H9 (cell line): Measurements from ENCODE around the gene RAB31. TPM values are rescaled to one million over a fixed set of nuclear protein-coding genes. Genes with fewer than 3 reads are reported as not detected.

Experiments
- DNase-seq: peaks from one replicate; pipeline ENCODE4 v3.0.0-alpha.2; 2017
- H2AFZ ChIP-seq: one replicate; pipeline ENCODE4 v1.6.1; 2013; ENCODE audit warnings: mild to moderate bottlenecking, low read length, control low read depth, moderate library complexity
- H2AK5ac ChIP-seq: 2 replicates; pipeline ENCODE4 v1.6.1; 2013; ENCODE audit warnings: low read length, control low read depth, mixed read lengths; ENCODE audit not compliant: insufficient read length
- H2BK120ac ChIP-seq: one replicate; pipeline ENCODE4 v1.6.1; 2013; ENCODE audit warnings: low read depth, mild to moderate bottlenecking, low read length, control low read depth, inconsistent platforms; ENCODE audit not compliant: poor library complexity, severe bottlenecking
- H2BK12ac ChIP-seq: 2 replicates; pipeline ENCODE4 v1.6.1; 2013; ENCODE audit warnings: low read length, control low read depth, mixed read lengths, low read depth; ENCODE audit not compliant: insufficient read length
- H2BK15ac ChIP-seq: 2 replicates; pipeline ENCODE4 v1.6.1; 2013; ENCODE audit warnings: low read depth, low read length, control low read depth
- H2BK20ac ChIP-seq: one replicate; pipeline ENCODE4 v1.6.1; 2013; ENCODE audit warnings: low read depth, mild to moderate bottlenecking, low read length, control low read depth, inconsistent platforms; ENCODE audit not compliant: poor library complexity, severe bottlenecking
- H2BK5ac ChIP-seq: 2 replicates; pipeline ENCODE4 v1.6.1; 2013; ENCODE audit warnings: low read length, control low read depth, mixed read lengths; ENCODE audit not compliant: insufficient read length
- H3K14ac ChIP-seq: 2 replicates; pipeline ENCODE4 v1.6.1; 2013; ENCODE audit warnings: low read length, control low read depth; ENCODE audit not compliant: insufficient read depth
- H3K18ac ChIP-seq: 2 replicates; pipeline ENCODE4 v1.6.1; 2013; ENCODE audit warnings: low read depth, mild to moderate bottlenecking, mixed read lengths, low read length, control low read depth; ENCODE audit not compliant: insufficient read length
- H3K23ac ChIP-seq: 2 replicates; pipeline ENCODE4 v1.6.1; 2013; ENCODE audit warnings: low read length, control low read depth, mixed read lengths, low read depth; ENCODE audit not compliant: insufficient read length
- H3K23me2 ChIP-seq: 2 replicates; pipeline ENCODE4 v1.6.1; 2013; ENCODE audit warnings: low read depth, mild to moderate bottlenecking, mixed read lengths, low read length, control low read depth; ENCODE audit not compliant: insufficient read length, poor library complexity, severe bottlenecking
- H3K27ac ChIP-seq: 2 replicates; pipeline ENCODE4 v1.5.1; 2013; ENCODE audit warnings: low read length, control low read depth, mixed read lengths, low read depth; ENCODE audit not compliant: insufficient read length
- H3K27me3 ChIP-seq: 2 replicates; pipeline ENCODE4 v1.6.1; 2013; ENCODE audit warnings: low read length, control low read depth, inconsistent platforms; ENCODE audit not compliant: insufficient read depth
- H3K4ac ChIP-seq: 2 replicates; pipeline ENCODE4 v1.6.1; 2013; ENCODE audit warnings: low read depth, mild to moderate bottlenecking, control low read depth, inconsistent platforms, low read length, moderate library complexity
- H3K4me1 ChIP-seq: 2 replicates; pipeline ENCODE4 v1.6.1; 2013; ENCODE audit warnings: low read length, control low read depth, inconsistent platforms; ENCODE audit not compliant: insufficient read depth
- H3K4me2 ChIP-seq: 2 replicates; pipeline ENCODE4 v1.6.1; 2013; ENCODE audit warnings: low read length, control low read depth, mixed read lengths; ENCODE audit not compliant: insufficient read length, insufficient read depth
- H3K56ac ChIP-seq: 2 replicates; pipeline ENCODE4 v1.6.1; 2013; ENCODE audit warnings: low read depth, mild to moderate bottlenecking, mixed read lengths, low read length, control low read depth; ENCODE audit not compliant: insufficient read length
- H3K79me1 ChIP-seq: 2 replicates; pipeline ENCODE4 v1.6.1; 2013; ENCODE audit warnings: low read depth, mild to moderate bottlenecking, moderate library complexity, low read length, control low read depth, inconsistent platforms; ENCODE audit not compliant: insufficient read depth, poor library complexity, severe bottlenecking
- H3K79me2 ChIP-seq: 2 replicates; pipeline ENCODE4 v1.6.1; 2013; ENCODE audit warnings: low read length, control low read depth, inconsistent platforms; ENCODE audit not compliant: insufficient read depth
- H3K9ac ChIP-seq: 2 replicates; pipeline ENCODE4 v1.6.1; 2013; ENCODE audit warnings: low read length, control low read depth, mixed read lengths; ENCODE audit not compliant: insufficient read length; ENCODE audit errors: extremely low read depth
- H3K9me3 ChIP-seq: one replicate; pipeline ENCODE4 v1.6.1; 2013; ENCODE audit warnings: low read depth, low read length, inconsistent platforms; ENCODE audit not compliant: control insufficient read depth
- H3T11ph ChIP-seq: one replicate; pipeline ENCODE4 v1.6.1; 2013; ENCODE audit warnings: mild to moderate bottlenecking, low read length, control low read depth, inconsistent platforms
- H4K20me1 ChIP-seq: one replicate; pipeline ENCODE4 v1.6.1; 2013; ENCODE audit not compliant: control insufficient read depth, insufficient read length, insufficient read depth
- H4K5ac ChIP-seq: 2 replicates; pipeline ENCODE4 v1.6.1; 2013; ENCODE audit warnings: low read depth, mild to moderate bottlenecking, mixed read lengths, low read length, control low read depth; ENCODE audit not compliant: insufficient read length
- H4K8ac ChIP-seq: replicated peaks from 2 replicates; pipeline ENCODE4 v1.6.1; 2013; ENCODE audit warnings: low read length, control low read depth, mixed read lengths, low read depth; ENCODE audit not compliant: insufficient read length
- H4K91ac ChIP-seq: 2 replicates; pipeline ENCODE4 v1.6.1; 2013; ENCODE audit warnings: low read depth, mild to moderate bottlenecking, moderate library complexity, mixed read lengths, low read length, control low read depth; ENCODE audit not compliant: insufficient read length
- H3K27ac Mint-ChIP-seq, 3 experiments: 2 replicates in 2 of 3; 3 replicates in 1 of 3; pipeline ENCODE4 v1.8.0; 2020 to 2021; ENCODE audit warnings: mixed read lengths in 3 of 3, mild to moderate bottlenecking in 1 of 3, moderate library complexity in 1 of 3
- H3K27me3 Mint-ChIP-seq: 2 replicates; pipeline ENCODE4 v1.8.0; 2021; ENCODE audit warnings: low read depth, mild to moderate bottlenecking, moderate library complexity, mixed read lengths
- H3K36me3 Mint-ChIP-seq, 3 experiments: 2 replicates in 2 of 3; 3 replicates in 1 of 3; pipeline ENCODE4 v1.8.0; 2020 to 2021; ENCODE audit warnings: low read depth in 3 of 3, mixed read lengths in 3 of 3; ENCODE audit not compliant: insufficient read depth in 1 of 3
- H3K4me1 Mint-ChIP-seq, 2 experiments: 2 replicates each; pipeline ENCODE4 v1.8.0; 2020; ENCODE audit warnings: mixed read lengths in 2 of 2
- H3K4me3 Mint-ChIP-seq, 2 experiments: 2 replicates in 1 of 2; 3 replicates in 1 of 2; pipeline ENCODE4 v1.8.0; 2020 to 2021; ENCODE audit warnings: mild to moderate bottlenecking in 2 of 2, mixed read lengths in 2 of 2, moderate library complexity in 1 of 2
- H3K9me3 Mint-ChIP-seq, 2 experiments: 2 replicates in 1 of 2; 3 replicates in 1 of 2; pipeline ENCODE4 v1.8.0; 2020; ENCODE audit warnings: mild to moderate bottlenecking in 2 of 2, mixed read lengths in 2 of 2, moderate library complexity in 1 of 2
- CTCF ChIP-seq: fragments of 200-600 bp; sonication (generic); conservative IDR thresholded peaks from 3 replicates; pipeline ENCODE4 v1.8.0; 2021; ENCODE audit warnings: antibody characterized with exemption, mild to moderate bottlenecking
- WGBS: extraction: QIAGEN DNeasy Blood & Tissue Kit; methylation state at CpG from one replicate; pipeline ENCODE4 v1.1.7; 2013; ENCODE audit warnings: missing lambda C conversion rate, low lambda C conversion rate, mixed read lengths; ENCODE audit not compliant: insufficient read length; ENCODE audit errors: extremely low coverage; 5-methylcytosine and 5-hydroxymethylcytosine counted together
- total RNA-seq: library from RNA; stranded (reverse); gene quantifications from 2 replicates; pipeline ENCODE4 v1.2.1, GENCODE V29; 2021

Gene RAB31
- total RNA-seq, 1 experiment from 2014 or later = 22.4 TPM

DNA sequence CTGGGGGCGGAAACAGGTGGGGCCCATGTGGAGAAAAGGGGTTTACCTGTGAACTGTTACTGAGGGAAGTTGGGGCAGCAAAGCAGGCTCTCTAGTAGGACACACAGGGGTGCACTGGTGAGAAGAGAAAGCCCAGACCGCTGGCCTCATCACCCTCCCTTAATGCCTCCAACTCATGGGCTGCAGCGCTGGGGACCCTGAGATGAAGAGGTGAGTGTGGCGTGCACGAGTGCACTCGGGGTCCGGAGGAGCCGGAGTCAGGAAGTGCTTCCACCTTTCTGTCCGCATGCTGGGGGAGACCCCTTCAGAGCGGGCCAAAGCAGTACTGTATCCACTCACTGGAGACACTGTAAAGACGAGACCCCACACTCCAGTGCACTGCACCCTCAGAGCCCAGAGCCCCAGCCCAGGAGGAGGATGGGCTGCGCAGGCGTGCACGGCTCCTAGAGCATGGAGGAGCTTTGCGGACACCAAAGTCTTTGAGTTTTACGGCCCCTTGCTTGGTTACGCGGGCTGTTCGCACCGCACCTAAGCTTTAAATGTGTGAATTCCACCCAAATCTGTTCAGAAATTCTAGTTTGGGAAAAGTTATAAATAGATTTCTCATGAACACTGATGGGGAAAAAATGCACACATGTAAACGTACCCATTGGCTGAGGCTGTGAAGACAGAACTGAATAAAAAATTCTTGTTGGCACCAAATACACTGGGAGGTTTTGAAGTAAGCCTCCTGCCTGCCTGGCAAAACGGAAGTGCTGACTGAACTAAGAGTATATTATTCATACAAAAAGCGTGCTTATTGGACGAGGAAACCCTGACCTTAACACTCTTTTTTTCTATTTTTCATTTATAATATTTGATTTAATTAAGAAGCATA, 48.4 kb upstream of the RAB31 start:
- Mint-ChIP-seq H3K9me3 (no peaks in the 10 kb centered on the region), H3K27ac (no peak overlapping the region), H3K4me3 (no peak overlapping the region), H3K4me1 (no peaks in the 10 kb centered on the region), H3K27me3 (no peaks in the 10 kb centered on the region), H3K36me3 (no peaks in the 10 kb centered on the region; a peak in 1 of 7 replicates)
- no peak overlapping the region for H2BK120ac ChIP-seq
- H3K56ac ChIP-seq = no peak overlapping the region
- no peak overlapping the region for H3K23ac ChIP-seq
- H3K79me2 ChIP-seq = no peaks in the 10 kb centered on the region
- no peak overlapping the region for H4K8ac ChIP-seq
- H3T11ph ChIP-seq = no peak overlapping the region
- DNase-seq = no peak
- no peaks in the 10 kb centered on the region for H3K27me3 ChIP-seq
- H2BK15ac ChIP-seq = no peak overlapping the region
- H2BK12ac ChIP-seq = no peak overlapping the region
- H3K27ac ChIP-seq = no peak overlapping the region
- no peak overlapping the region for H3K14ac ChIP-seq
- no peak overlapping the region for H2BK20ac ChIP-seq
- H4K5ac ChIP-seq = no peak overlapping the region
- no peaks in the 10 kb centered on the region for H4K20me1 ChIP-seq
- H4K91ac ChIP-seq = no peak overlapping the region
- H3K79me1 ChIP-seq = no peaks in the 10 kb centered on the region
- H2AK5ac ChIP-seq = no peak overlapping the region
- H3K4me1 ChIP-seq = no peaks in the 10 kb centered on the region
- H3K4me2 ChIP-seq = no peak overlapping the region
- no peaks in the 10 kb centered on the region for H3K23me2 ChIP-seq
- no peak overlapping the region for H2AFZ ChIP-seq
- H3K4ac ChIP-seq = no peak overlapping the region
- no CpG with 5 or more reads among the region's 24 CpGs for WGBS
- no peak overlapping the region for H3K18ac ChIP-seq
- no peaks in the 10 kb centered on the region for H3K9me3 ChIP-seq
- TF ChIP-seq CTCF = no peak
- no peak overlapping the region for H3K9ac ChIP-seq
- no peak overlapping the region for H2BK5ac ChIP-seq
